Vagina (tissue), 2 donors: ENCODE measurements around the gene ATP5MC2.

Experiments
- POLR2A ChIP-seq, 2 donors: fragments of 450-650 bp; IDR thresholded peaks; one replicate each; pipeline ENCODE4 v1.6.1; 2017; ENCODE audit warnings: antibody characterized with exemption in 2 of 2, mild to moderate bottlenecking in 2 of 2, moderate library complexity in 2 of 2
- POLR2AphosphoS5 ChIP-seq, 2 donors: sonication (generic); formaldehyde crosslinking; IDR thresholded peaks; one replicate each; pipeline ENCODE4 v1.9.0; 2017; ENCODE audit warnings: antibody characterized with exemption in 2 of 2, mild to moderate bottlenecking in 2 of 2, low read depth in 1 of 2; ENCODE audit not compliant: insufficient read depth in 1 of 2

DNA sequence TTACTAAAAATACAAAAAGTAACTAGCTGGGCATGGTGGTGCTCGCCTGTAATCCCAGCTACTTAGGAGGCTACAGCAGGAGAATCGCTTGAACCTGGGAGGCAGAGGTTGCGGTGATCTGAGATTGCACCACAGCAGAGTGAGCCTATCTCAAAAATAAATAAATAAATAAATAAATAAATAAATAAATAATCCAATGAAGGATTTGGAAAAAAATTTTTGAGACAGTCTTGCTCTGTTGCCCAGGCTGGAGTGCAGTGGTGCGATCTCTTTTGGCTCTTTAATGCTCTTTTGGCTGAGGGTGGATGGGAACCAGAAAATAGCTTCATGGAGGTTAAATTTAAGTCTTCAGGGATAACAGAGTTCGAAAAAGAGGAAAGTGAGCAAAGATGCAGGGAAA is 11.7 kb downstream of the ATP5MC2 start:
- no peak for TF ChIP-seq POLR2AphosphoS5 (IDR thresholded peaks at IDR 0.05; ENCODE audit: insufficient read depth in 1 of 2, low read depth in 1 of 2)
- TF ChIP-seq POLR2A (IDR thresholded peaks at IDR 0.05) = no peak
